HFF-Myc (cell line): ENCODE measurements around the gene C7orf33.

Experiments
- DNase-seq: peaks from one replicate; pipeline ENCODE4 v3.0.0-alpha.2; 2011; ENCODE audit warnings: low read depth; ENCODE audit errors: extremely low read depth
- H3K4me3 ChIP-seq: replicated peaks from 2 replicates; pipeline ENCODE4 v1.5.1; 2011; ENCODE audit warnings: low read depth, mild to moderate bottlenecking, control low read depth, low read length
- TF ChIP-seq, protein P1 (sequence below): IDR thresholded peaks from 2 replicates; pipeline ENCODE4 v1.5.1; 2012; ENCODE audit warnings: mild to moderate bottlenecking, low read depth, low read length, control low read depth; ENCODE audit errors: missing control alignments

Gene C7orf33

DNA sequence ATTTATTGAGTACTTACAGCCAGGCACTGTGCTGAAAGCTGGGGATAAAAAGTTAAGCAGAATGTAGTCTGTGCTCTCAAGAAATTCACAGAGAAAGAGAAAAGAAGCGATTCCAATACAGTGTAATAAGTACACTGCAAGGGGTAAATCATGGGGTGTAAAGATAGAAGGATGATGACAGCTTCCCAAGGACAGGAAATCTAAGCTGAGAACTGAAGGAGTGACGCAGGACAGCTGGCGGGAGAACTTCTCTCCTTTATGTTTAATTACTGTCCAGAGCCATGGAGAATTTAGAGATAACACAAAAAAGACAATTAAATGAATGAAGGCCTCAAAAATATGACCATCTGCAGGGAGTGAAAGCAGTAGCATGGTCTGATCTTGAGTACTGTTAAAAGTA is 34.8 kb downstream of the C7orf33 start:
- no peak overlapping the region for H3K4me3 ChIP-seq
- TF ChIP-seq, protein P1, sequence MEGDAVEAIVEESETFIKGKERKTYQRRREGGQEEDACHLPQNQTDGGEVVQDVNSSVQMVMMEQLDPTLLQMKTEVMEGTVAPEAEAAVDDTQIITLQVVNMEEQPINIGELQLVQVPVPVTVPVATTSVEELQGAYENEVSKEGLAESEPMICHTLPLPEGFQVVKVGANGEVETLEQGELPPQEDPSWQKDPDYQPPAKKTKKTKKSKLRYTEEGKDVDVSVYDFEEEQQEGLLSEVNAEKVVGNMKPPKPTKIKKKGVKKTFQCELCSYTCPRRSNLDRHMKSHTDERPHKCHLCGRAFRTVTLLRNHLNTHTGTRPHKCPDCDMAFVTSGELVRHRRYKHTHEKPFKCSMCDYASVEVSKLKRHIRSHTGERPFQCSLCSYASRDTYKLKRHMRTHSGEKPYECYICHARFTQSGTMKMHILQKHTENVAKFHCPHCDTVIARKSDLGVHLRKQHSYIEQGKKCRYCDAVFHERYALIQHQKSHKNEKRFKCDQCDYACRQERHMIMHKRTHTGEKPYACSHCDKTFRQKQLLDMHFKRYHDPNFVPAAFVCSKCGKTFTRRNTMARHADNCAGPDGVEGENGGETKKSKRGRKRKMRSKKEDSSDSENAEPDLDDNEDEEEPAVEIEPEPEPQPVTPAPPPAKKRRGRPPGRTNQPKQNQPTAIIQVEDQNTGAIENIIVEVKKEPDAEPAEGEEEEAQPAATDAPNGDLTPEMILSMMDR: no peak
- no peak for DNase-seq

DNA sequence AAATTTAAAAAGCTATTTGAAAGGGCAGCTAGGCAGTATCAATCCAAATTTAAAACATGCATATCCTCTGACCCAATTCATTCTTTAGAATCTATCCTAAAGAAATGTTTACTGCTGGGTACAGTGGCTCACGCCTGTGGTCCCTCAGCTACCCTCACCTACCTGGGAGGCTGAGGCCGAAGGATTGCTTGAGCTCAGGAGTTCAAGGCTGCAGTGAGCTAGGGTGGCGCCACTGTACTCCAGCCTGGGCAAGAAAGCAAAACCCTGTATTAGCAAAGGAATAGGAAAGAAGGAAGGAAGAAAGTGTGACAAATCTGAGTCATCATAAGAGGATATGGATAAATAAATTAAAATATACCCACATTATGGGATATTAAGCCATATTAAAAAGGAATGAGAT is 36.3 kb downstream of the C7orf33 start:
- no peak overlapping the region for H3K4me3 ChIP-seq
- DNase-seq: no peak
- TF ChIP-seq, protein P1: no peak

DNA sequence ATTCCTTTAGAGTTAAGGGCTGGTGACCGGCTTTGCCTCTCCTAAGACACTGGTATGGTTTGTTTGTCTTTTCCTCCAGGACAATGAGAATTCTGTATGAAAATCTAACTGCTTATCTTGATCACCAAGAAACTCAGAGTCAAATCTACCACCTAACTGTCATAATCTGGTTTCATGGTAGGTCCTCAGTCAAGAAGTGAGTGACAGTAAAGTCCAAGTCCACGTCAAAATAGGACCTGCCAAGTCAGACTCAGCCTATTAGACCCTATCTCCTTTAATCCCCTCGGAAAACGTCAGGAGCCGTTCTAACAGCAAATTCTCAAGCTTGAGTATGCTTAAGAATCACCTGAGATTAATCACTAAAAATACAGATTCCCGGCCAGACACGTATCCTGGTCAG is 37.4 kb downstream of the C7orf33 start:
- TF ChIP-seq, protein P1: no peak

DNA sequence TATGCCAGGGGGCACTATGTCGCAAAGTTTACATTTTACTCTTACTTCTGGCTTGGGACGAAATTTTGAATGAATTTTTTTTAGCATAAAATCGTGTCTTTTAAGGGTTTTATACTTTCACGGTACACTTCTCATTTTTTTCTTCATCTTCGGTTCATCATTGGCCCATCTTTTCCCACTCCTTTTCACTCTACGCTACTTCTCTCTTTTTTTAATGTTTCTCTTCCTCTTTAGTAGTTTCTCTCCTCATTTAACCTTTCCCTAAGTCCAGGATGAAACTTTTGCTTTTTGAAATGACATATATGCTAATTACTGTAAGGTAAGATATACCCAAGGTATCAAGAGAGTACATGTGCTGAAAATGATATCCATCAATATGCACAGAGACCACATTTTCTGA is 39.5 kb downstream of the C7orf33 start:
- H3K4me3 ChIP-seq: no peak overlapping the region
- TF ChIP-seq, protein P1: no peak
- DNase-seq: no peak

More for the DNA sequence above, 37.4 kb downstream of the C7orf33 start:
- H3K4me3 ChIP-seq: no peak overlapping the region
- DNase-seq: no peak

DNA sequence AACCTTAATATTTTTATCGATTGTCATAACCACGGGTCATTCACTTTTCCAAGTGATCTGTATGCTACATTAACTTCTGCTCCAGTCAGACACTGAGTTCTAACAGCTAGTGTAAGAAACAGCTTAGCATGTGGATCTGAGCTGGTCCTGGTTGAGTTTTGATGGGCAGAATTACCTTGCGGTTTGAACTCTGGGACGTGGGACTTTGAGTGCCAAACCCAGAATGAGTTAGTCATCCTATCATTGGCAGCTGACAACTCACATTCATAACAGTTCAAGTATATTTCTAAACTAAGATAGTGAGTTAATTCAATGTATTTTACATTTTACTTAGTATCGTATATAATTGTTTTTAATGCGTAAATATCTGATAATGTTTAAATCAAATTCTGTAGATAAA is 43.2 kb downstream of the C7orf33 start:
- TF ChIP-seq, protein P1: no peak
- DNase-seq: no peak
- H3K4me3 ChIP-seq: no peak overlapping the region

DNA sequence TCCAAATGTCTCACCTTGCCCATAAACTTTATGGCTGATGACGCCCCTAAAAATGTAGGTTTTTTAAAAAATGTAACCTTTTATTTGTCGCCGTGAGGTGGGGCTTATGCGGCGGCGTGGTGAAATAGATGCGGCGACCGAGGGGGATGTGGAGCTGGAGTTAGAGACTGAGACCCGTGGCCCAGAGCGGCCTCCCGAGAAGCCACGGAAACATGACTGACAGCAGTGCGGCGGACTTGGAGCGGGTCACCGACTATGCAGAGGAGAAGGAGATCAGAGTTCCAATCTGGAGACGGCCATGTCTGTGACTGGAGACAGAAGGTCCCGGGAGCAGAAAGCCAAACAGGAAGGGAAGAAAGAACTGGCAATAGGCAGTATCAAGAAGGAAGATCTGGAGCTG is 46.5 kb downstream of the C7orf33 start:
- no peak overlapping the region for H3K4me3 ChIP-seq
- TF ChIP-seq, protein P1: no peak
- DNase-seq: no peak

DNA sequence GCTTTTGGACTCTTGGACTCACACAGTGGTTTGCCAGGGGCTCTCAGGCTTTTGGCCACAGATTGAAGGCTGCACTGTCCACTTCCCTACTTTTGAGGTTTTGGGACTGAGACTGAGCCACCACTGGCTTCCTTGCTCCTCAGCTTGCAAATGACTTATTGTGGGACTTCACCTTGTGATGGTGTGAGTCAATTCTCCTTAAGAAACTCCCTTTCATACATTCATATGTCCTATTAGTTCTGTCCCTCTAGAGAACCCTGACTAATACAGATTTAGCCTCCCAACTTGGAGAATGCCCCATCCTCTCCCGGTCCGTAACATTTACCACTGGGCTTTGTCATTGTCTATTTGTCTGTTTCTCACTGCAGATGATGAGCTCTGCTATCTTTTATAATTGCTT is 55.3 kb downstream of the C7orf33 start:
- TF ChIP-seq, protein P1: no peak
- DNase-seq: no peak

More for the DNA sequence above, 55.3 kb downstream of the C7orf33 start:
- H3K4me3 ChIP-seq: no peak overlapping the region
